Adipocyte (in vitro differentiated cells): ENCODE measurements around the gene GRIK2.

Source experiments
- DNase-seq: peaks from one replicate; pipeline ENCODE4 v3.0.0-alpha.2; 2015; ENCODE audit warnings: low read depth
- H3K27me3 ChIP-seq: replicated peaks from 2 replicates; pipeline ENCODE4 v1.7.0; 2013; ENCODE audit warnings: mild to moderate bottlenecking, low read length, moderate library complexity; ENCODE audit not compliant: control insufficient read depth, insufficient read depth
- H3K36me3 ChIP-seq: 2 replicates; pipeline ENCODE4 v1.7.0; 2013; ENCODE audit warnings: low read length, mild to moderate bottlenecking, moderate library complexity; ENCODE audit not compliant: control insufficient read depth, insufficient read depth, severe bottlenecking
- H3K4me1 ChIP-seq: 2 replicates; pipeline ENCODE4 v1.7.0; 2013; ENCODE audit warnings: mild to moderate bottlenecking, low read length, moderate library complexity; ENCODE audit not compliant: control insufficient read depth, insufficient read depth
- H3K4me3 ChIP-seq: 2 replicates; pipeline ENCODE4 v1.7.0; 2013; ENCODE audit warnings: mild to moderate bottlenecking, low read length, moderate library complexity
- H3K9ac ChIP-seq: 2 replicates; pipeline ENCODE4 v1.7.0; 2013; ENCODE audit warnings: mild to moderate bottlenecking, low read length, moderate library complexity
- H3K9me3 ChIP-seq: 2 replicates; pipeline ENCODE4 v1.7.0; 2013; ENCODE audit warnings: mild to moderate bottlenecking, low read length, moderate library complexity; ENCODE audit not compliant: control insufficient read depth

Gene GRIK2

DNA sequence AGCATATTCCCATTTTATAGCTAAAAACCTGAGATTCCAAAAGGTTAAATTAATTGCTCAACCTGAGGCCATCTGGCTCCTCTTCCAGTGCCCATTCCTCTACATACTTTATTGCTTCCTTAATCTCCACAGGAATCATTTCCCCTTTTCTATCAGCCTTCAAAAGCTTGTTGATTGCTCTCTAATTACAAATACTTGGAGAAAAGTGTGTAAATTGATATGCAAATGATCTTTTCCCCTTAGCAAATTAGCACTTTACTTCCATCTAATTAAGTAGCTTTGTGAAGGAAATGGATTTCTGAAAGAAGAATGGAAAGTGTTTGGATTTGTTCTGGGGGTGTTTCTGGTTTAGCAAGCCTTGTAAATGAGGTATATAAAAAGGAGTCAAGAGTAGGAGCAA, 323.3 kb downstream of the GRIK2 start:
- Histone ChIP-seq H3K27me3 (no peaks in the 10 kb centered on the region), H3K9ac (no peak overlapping the region), H3K36me3 (no peaks in the 10 kb centered on the region), H3K4me1 (no peaks in the 10 kb centered on the region), H3K4me3 (no peak overlapping the region), H3K9me3 (no peaks in the 10 kb centered on the region)
- DNase-seq: no peak

DNA sequence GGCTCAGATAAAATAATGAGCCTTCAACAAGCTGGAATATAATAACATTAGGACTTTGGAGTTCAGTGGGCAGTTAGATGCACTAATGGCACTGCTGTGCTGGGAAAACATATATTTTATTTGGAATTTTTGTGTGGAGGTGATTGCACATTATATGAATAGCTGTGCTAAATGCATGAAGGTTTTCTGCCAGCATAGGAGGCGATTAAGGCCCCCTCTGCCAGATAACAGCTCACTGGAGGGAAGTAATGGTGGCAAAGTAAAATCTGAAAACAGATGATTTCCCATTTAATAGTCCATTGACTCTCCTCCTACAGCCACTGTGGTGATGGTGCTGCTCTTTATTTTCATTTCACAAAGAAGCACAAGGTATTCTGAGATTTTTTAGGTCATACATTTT, 326.0 kb downstream of the GRIK2 start:
- Histone ChIP-seq H3K4me1 (peaks cover 18% of the 10 kb centered on the region), H3K9me3 (no peaks in the 10 kb centered on the region), H3K9ac (no peak overlapping the region), H3K4me3 (no peak overlapping the region), H3K36me3 (no peaks in the 10 kb centered on the region), H3K27me3 (no peaks in the 10 kb centered on the region)
- no peak for DNase-seq

DNA sequence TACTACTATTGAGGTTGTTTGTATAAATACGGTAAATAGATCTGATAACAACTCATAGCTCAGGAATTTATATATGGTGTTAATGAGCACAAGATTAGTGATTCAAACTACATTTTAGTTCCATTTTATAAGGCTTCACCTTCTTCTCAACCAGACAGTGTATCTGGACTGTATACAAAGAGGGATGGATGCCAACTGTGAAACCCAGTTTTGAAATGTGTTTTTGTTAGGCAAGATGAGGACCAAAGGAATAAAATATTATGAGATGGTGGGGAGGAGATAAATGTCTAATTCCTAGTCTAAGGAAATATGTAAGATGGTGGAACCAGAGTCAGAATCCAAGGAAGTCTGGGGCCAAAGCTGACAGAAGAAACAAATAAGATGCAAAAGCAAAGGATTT, 329.0 kb downstream of the GRIK2 start:
- peak overlapping the region; percentile 28 for H3K9ac ChIP-seq
- peak; percentile 55 for DNase-seq
- no peaks in the 10 kb centered on the region for H3K27me3 ChIP-seq
- no peaks in the 10 kb centered on the region for H3K36me3 ChIP-seq
- peak overlapping the region; percentile 7 for H3K4me3 ChIP-seq
- H3K4me1 ChIP-seq: peaks cover 23% of the 10 kb centered on the region
- H3K9me3 ChIP-seq: no peaks in the 10 kb centered on the region

DNA sequence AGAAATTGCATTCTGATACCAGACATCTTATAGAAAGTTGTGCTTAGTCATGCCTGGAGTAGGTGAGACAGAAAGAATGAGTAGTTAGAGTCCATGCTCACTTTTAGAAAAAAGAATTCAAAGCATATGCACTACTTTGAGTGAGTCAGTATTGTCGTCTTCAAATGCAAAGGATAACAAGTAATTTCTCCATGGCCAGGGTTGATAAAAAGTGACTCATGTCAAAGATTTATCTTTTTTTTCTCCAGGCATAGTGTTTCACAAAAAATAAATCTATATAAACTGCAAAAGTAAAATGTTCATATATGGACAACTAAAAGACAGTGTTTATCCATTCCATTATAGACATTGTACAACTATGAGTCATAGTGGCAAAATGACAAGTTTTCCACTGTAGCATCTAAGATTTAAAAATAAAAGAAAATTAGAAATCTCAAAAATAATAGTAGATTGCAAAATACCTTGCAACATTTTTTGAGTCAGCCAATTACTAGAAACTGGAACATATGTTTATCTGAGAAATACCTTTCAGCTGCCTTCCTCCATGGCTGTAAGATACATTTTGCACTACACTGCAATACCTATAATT, 329.6 kb downstream of the GRIK2 start:
- peak; percentile 94 for DNase-seq
- peak overlapping the region; percentile 28 for H3K9ac ChIP-seq
- no peaks in the 10 kb centered on the region for H3K9me3 ChIP-seq
- no peaks in the 10 kb centered on the region for H3K27me3 ChIP-seq
- peak overlapping the region; percentile 7 for H3K4me3 ChIP-seq
- H3K4me1 ChIP-seq: peaks cover 23% of the 10 kb centered on the region
- H3K36me3 ChIP-seq: no peaks in the 10 kb centered on the region

DNA sequence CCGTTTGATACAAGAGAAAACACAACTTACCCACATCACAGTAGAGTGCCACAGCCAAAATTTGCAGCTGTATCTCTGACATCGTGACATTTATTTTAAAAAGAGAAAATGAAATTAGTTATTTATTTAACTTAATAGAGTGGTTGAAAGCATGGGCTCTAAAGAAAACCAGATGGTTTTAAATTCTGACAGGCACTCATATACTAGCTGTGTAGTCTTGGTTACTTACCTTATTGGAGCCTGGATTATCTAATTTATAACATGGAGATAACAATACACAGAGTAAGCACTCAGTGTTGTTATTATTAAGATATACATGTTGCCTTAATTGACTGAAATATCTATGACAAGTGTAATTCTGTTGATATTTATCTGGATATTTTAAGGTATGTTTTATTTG, 334.9 kb downstream of the GRIK2 start:
- Histone ChIP-seq H3K4me3 (no peak overlapping the region), H3K27me3 (no peaks in the 10 kb centered on the region), H3K4me1 (peaks cover 28% of the 10 kb centered on the region), H3K36me3 (no peaks in the 10 kb centered on the region), H3K9ac (no peak overlapping the region), H3K9me3 (no peaks in the 10 kb centered on the region)
- no peak for DNase-seq

DNA sequence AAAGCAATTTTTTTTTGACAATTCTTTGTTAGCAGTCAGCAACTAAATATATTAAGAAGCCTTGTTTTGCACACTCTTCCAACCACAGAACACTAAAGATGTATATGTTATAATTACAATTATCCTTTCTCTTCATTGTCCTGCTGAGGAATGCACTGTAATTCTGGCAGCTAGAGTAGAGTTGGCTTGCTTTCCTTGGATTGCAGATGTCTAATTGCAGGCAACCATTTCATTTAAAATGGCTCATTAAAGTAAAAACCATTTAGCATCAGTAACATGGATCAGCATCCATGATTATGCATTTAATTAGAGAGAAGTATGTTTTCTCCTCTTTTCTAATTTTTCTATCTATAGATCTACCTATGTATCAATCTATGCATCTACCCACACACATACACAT, 335.4 kb downstream of the GRIK2 start:
- Histone ChIP-seq H3K9ac (no peak overlapping the region), H3K4me1 (peaks cover 27% of the 10 kb centered on the region), H3K27me3 (no peaks in the 10 kb centered on the region), H3K36me3 (no peaks in the 10 kb centered on the region), H3K4me3 (no peak overlapping the region), H3K9me3 (no peaks in the 10 kb centered on the region)
- no peak for DNase-seq

DNA sequence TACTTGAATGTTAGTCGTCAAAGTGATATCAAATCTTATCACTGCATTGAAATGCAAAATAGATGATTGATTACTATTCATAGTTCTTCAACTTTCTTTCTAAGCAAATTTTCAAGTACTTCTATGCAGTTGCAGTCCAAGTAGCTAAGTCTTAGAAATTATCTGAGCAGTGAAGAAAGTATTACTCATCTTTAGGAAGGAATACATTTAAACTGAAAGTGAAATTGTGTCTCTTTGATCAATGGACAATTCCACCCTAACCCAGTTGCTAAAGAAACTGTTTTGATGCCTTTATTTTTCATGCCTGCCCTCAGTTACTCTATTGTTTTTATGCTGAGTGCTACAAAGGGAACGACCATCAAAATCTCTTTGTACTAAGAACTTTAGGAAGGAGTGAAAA, 337.4 kb downstream of the GRIK2 start:
- no peaks in the 10 kb centered on the region for H3K36me3 ChIP-seq
- no peak overlapping the region for H3K9ac ChIP-seq
- peak overlapping the region; percentile 28 for H3K4me3 ChIP-seq
- H3K4me1 ChIP-seq: peaks cover 22% of the 10 kb centered on the region
- no peaks in the 10 kb centered on the region for H3K27me3 ChIP-seq
- DNase-seq: peak; percentile 53
- no peaks in the 10 kb centered on the region for H3K9me3 ChIP-seq

DNA sequence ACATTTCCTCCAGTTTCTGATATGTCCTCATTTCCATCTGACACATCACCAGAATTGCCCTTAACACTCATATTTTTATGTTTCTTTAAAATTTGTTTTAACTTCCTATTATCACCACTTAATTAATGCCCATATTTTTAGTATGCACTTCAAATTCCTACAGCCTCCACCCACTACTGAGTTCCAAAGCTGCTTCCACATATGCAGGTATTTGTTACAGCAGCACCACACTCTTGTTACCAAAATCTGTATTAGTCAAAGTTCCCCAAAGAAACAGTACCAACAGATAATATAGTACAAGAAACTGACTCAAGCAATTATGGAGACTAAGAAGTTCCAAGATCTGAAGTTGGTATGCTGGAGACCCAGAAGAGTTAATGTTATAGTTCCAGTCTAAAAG, 340.4 kb downstream of the GRIK2 start:
- no peaks in the 10 kb centered on the region for H3K36me3 ChIP-seq
- DNase-seq: no peak
- H3K4me1 ChIP-seq: peaks cover 25% of the 10 kb centered on the region

DNA sequence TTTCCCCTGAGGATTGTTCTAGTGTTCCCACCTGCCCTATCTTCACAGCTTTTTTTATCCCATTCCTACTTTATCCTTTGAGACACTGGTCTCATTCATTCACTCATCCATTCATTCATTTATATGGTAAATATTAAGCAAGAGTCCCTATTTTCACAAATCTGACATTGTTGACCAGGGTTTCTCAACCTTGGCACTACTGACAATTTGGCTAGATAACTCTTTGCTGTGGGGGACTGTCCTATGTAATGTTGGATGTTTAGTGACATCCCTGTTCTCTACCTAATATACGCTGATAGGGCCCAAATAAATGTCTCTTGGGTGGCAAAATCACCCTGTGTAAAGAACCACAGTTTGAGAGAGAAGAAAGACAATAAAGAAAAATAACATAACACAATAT, 345.0 kb downstream of the GRIK2 start:
- no peak overlapping the region for H3K4me3 ChIP-seq
- no peaks in the 10 kb centered on the region for H3K27me3 ChIP-seq
- DNase-seq: no peak
- no peaks in the 10 kb centered on the region for H3K36me3 ChIP-seq
- H3K9ac ChIP-seq: no peak overlapping the region
- H3K9me3 ChIP-seq: no peaks in the 10 kb centered on the region
- peaks cover 8% of the 10 kb centered on the region for H3K4me1 ChIP-seq

More for the DNA sequence above, 340.4 kb downstream of the GRIK2 start:
- H3K27me3 ChIP-seq: no peaks in the 10 kb centered on the region
- no peaks in the 10 kb centered on the region for H3K9me3 ChIP-seq
- H3K4me3 ChIP-seq: no peak overlapping the region
- no peak overlapping the region for H3K9ac ChIP-seq

DNA sequence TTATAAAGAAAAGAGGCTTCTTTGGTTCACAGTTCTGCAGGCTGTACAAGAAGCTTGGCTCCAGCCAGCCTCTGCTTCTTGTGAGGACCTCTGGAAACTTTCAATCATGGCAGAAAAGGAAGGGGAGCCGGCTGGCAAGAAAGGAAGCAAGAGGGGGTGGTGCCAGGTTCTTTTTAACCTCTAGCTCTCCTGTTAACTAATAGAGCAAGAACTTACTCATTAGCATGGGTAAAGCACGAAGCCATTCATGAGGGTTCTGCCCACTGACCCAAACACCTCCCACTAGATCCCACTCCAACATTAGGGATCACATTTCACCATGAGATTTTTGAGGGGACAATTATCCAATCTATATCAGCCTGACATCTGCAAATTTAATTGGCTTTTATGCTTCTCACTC, 347.1 kb downstream of the GRIK2 start:
- H3K4me3 ChIP-seq: no peak overlapping the region
- no peaks in the 10 kb centered on the region for H3K27me3 ChIP-seq
- peaks cover 2% of the 10 kb centered on the region for H3K4me1 ChIP-seq
- no peak for DNase-seq
- no peaks in the 10 kb centered on the region for H3K36me3 ChIP-seq
- no peak overlapping the region for H3K9ac ChIP-seq
- no peaks in the 10 kb centered on the region for H3K9me3 ChIP-seq

DNA sequence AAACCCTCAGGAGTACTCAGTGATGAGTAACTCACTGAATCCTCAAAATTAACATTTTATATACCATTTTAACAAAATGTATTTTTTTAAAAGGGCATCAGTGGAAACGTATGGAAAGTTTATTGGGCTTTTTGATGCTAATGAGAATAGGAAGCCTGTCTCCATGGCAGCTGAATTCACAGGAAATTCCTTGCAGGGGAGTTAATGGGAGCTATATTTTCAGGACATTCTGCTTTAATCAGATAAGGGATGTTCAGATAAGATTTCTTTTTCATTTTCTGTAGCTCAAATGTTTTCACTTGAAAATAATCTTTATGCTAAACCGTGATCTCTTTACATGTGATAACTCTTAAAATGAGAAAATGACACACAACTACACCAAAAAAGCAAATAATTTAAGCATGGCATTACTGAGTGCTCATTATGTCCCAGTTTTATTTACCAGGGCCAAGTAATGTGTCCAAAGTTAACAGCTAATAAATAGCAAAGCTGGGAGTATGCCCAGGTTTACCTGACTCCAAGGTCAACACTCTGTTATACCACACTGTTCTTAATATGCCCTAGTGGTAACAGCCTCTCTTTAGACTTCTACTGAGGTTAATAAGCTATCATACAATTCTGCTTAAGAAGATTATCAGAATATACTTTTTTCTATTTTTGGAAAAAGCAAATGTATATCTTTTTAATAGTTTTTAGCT, 348.1 kb downstream of the GRIK2 start:
- H3K9me3 ChIP-seq: no peaks in the 10 kb centered on the region
- H3K4me1 ChIP-seq: peaks cover 2% of the 10 kb centered on the region
- no peak overlapping the region for H3K4me3 ChIP-seq
- no peak for DNase-seq
- no peaks in the 10 kb centered on the region for H3K27me3 ChIP-seq
- no peak overlapping the region for H3K9ac ChIP-seq
- H3K36me3 ChIP-seq: no peaks in the 10 kb centered on the region

DNA sequence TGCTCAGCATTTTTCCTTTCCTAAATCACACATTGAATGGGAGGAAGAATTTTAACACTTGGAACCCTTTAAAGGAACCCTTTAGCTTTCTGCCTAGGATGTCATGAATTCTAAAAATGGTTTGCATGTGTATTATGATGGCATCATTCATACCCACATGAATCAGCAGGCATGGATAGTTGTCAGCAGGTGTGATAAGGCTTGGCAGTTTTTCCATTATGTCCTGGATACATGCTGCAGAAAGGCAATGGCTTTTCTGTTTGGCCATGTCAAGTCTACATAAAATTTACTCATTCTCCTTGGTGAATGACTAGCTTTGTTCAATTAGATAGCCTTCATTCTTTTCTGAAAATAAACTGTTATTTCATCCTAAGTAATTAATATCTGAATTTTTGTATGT, 353.7 kb downstream of the GRIK2 start:
- Histone ChIP-seq H3K9me3 (no peaks in the 10 kb centered on the region), H3K9ac (no peak overlapping the region), H3K4me3 (no peak overlapping the region), H3K4me1 (peaks cover 13% of the 10 kb centered on the region), H3K36me3 (no peaks in the 10 kb centered on the region), H3K27me3 (no peaks in the 10 kb centered on the region)
- no peak for DNase-seq
